HL-60 (cell line): ENCODE data around the gene MLLT11.

Source experiments
- DNase-seq, 2 experiments: peaks; one replicate each; pipeline ENCODE4 v3.0.0-alpha.2; 2010 to 2020; ENCODE audit warnings: low read depth in 1 of 2, low spot score in 1 of 2
- H3K27ac ChIP-seq: fragments of 250-450 bp; sonication (Bioruptor Pico); replicated peaks from 2 replicates; pipeline ENCODE4 v1.5.1; 2020; ENCODE audit warnings: mild to moderate bottlenecking, moderate library complexity
- H3K27me3 ChIP-seq: fragments of 250-450 bp; sonication (Bioruptor Pico); 2 replicates; pipeline ENCODE4 v1.5.1; 2021; ENCODE audit warnings: mild to moderate bottlenecking, moderate library complexity; ENCODE audit not compliant: insufficient read depth, poor library complexity, severe bottlenecking
- H3K4me3 ChIP-seq: replicated peaks from 2 replicates; pipeline ENCODE4 v1.5.1; 2011; ENCODE audit warnings: mild to moderate bottlenecking, control low read depth, low read length; ENCODE audit not compliant: insufficient read depth
- CTCF ChIP-seq: IDR thresholded peaks from one replicate; pipeline ENCODE4 v1.5.1; 2011; ENCODE audit warnings: low read length, control low read depth, inconsistent platforms; ENCODE audit not compliant: insufficient read depth
- GABPA ChIP-seq: IDR thresholded peaks from 2 replicates; pipeline ENCODE4 v1.6.1; 2012; ENCODE audit warnings: low read depth
- POLR2AphosphoS5 ChIP-seq: IDR thresholded peaks from 2 replicates; pipeline ENCODE4 v1.6.1; 2012; ENCODE audit warnings: low read depth
- REST ChIP-seq: IDR thresholded peaks from 2 replicates; pipeline ENCODE4 v1.6.1; 2012; ENCODE audit warnings: low read depth; ENCODE audit not compliant: insufficient replicate concordance
- SPI1 ChIP-seq: IDR thresholded peaks from 2 replicates; pipeline ENCODE4 v1.6.1; 2012; ENCODE audit warnings: low read depth, mild to moderate bottlenecking, borderline replicate concordance
- long read RNA-seq: library from polyadenylated mRNA; unstranded; transcript quantifications from one replicate; pipeline ENCODE4 v2.0.0, GENCODE V29; 2020

MLLT11 gene
- long read RNA-seq, full-length matches to known transcripts = 1 of 2 reads
- long read RNA-seq, partial matches to known transcripts = 0 of 2 reads
- long read RNA-seq, other reads (novel, unspliced or antisense) = 1 of 2 reads

GRCh38 chr1:151060007-151060656 lies at the start of gene MLLT11:
TSS of gene MLLT11 (plus strand) at chr1:151060397. CDS start at chr1:151067225, 6,828 bp downstream.
- Histone ChIP-seq H3K27ac (peak within 1 kb of the TSS; percentile 90), H3K4me3 (peak within 1 kb of the TSS; percentile 87), H3K27me3 (no peaks in the 10 kb centered on the region)
- TF ChIP-seq CTCF = no peak
- TF ChIP-seq SPI1 = no peak
- no peak for TF ChIP-seq POLR2AphosphoS5
- no peak for TF ChIP-seq REST
- no peak for TF ChIP-seq GABPA
- no peak for DNase-seq

GRCh38 chr1:151011154-151011850 lies 48.9 kb upstream of the MLLT11 start:
- TF ChIP-seq REST (no peak), POLR2AphosphoS5 (no peak), GABPA (no peak), CTCF (no peak), SPI1 (peak; percentile 12; the same call in 1 of the 2 replicates)
- Histone ChIP-seq H3K27ac (no peak overlapping the region), H3K27me3 (no peaks in the 10 kb centered on the region), H3K4me3 (no peak overlapping the region)
- peak in 1 of 2 experiments; percentile 9 for DNase-seq

GRCh38 chr1:151012684-151013471 lies 47.3 kb upstream of the MLLT11 start:
- no peak for TF ChIP-seq POLR2AphosphoS5
- TF ChIP-seq CTCF = no peak
- no peak for TF ChIP-seq GABPA
- no peak for TF ChIP-seq REST
- TF ChIP-seq SPI1 = no peak
- no peak overlapping the region for H3K4me3 ChIP-seq
- no peaks in the 10 kb centered on the region for H3K27me3 ChIP-seq
- H3K27ac ChIP-seq = no peak overlapping the region
- DNase-seq = no peak
